RWPE1 (cell line): ENCODE data around the gene IMMP2L.

Source experiments
- CTCF ChIA-PET: fragments of 350-600 bp; sonication (Branson Sonifier 250); formaldehyde crosslinking; extraction: SDS; loops from one replicate; lab custom pipeline; 2021; lab: Yijun Ruan, JAX
- POLR2A ChIA-PET: fragments of 400-600 bp; formaldehyde crosslinking; extraction: SDS; loops from one replicate; lab custom pipeline; 2020; ENCODE audit warnings: antibody characterized with exemption; ENCODE audit not compliant: low non-redundant PET; lab: Yijun Ruan, JAX
- DNase-seq: peaks from one replicate; pipeline ENCODE4 v3.0.0; 2012; ENCODE audit warnings: low spot score
- H3K27ac ChIP-seq: fragments of 450-650 bp; 2 replicates; pipeline ENCODE4 v1.5.1; 2017
- CTCF ChIP-seq: fragments of 450-650 bp; conservative IDR thresholded peaks from 2 replicates; pipeline ENCODE4 v1.5.1; 2017; ENCODE audit warnings: low read depth, mild to moderate bottlenecking

Gene IMMP2L

DNA sequence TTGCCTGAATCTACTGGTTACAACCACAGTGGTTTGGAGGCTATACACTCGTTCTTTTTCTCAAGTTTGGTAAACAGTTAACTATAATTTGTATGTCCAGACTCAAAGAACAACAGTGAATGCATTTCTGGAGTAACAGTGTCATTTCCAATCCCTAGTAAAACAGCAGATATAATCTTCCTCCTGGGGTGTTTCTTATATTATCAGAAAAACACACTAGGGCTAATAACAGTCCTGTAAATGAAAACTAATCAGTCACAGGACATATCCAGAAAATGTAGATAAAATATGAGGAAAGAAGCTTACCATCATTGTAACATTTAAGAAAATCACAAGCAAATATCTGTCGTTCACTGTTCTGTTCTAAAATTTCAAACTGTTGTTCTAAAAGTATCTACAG is 388.8 kb downstream of the IMMP2L start:
- no peak for TF ChIP-seq CTCF
- ChIA-PET CTCF (no interaction called here), POLR2A (no interaction called here)
- DNase-seq, result no peak
- H3K27ac ChIP-seq, result no peak overlapping the region

GRCh38 chr7:111172564-111173257 is 389.6 kb downstream of the IMMP2L start:
- no peak for TF ChIP-seq CTCF
- POLR2A ChIA-PET, result interaction anchor here (0.5 kb wide), 1 partner anchor 48 kb away, joined by 3 read pairs; no protein-coding TSS in a partner anchor
- DNase-seq, result no peak
- CTCF ChIA-PET, result no interaction called here
- no peak overlapping the region for H3K27ac ChIP-seq

GRCh38 chr7:111168182-111168581 is 394.1 kb downstream of the IMMP2L start:
- DNase-seq, result no peak
- no peak for TF ChIP-seq CTCF
- H3K27ac ChIP-seq, result no peak overlapping the region
- ChIA-PET CTCF (no interaction called here), POLR2A (no interaction called here)

DNA sequence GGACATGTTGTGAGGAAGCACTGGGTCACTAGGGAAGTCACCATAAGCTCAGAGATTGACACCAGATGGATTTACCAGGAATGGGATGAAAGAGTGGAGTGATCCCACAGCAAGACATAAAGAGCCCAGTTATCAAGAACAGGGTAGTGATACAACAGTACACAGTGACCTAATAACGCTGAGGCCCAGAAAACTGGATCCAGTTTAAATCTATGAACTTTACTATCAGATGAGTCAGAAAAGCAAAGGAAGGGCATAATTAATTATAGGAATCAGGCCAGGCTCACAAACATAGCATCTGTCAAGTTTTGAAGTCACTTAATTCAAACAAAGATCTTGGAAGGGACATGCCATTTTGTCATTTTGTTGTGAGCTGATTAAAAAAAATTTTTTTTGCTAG is 397.9 kb downstream of the IMMP2L start:
- POLR2A ChIA-PET, result no interaction called here
- no peak overlapping the region for H3K27ac ChIP-seq
- CTCF ChIA-PET, result interaction anchor here (0.6 kb wide), 1 partner anchor 907 kb away, joined by 3 read pairs; no protein-coding TSS in a partner anchor
- no peak for TF ChIP-seq CTCF
- no peak for DNase-seq

- ChIA-PET POLR2A (no interaction called here), CTCF (no interaction called here)
- no peak for TF ChIP-seq CTCF
- no peak overlapping the region for H3K27ac ChIP-seq
- no peak for DNase-seq
Observed at GRCh38 chr7:111162692-111163091, 399.6 kb downstream of the IMMP2L start.

DNA sequence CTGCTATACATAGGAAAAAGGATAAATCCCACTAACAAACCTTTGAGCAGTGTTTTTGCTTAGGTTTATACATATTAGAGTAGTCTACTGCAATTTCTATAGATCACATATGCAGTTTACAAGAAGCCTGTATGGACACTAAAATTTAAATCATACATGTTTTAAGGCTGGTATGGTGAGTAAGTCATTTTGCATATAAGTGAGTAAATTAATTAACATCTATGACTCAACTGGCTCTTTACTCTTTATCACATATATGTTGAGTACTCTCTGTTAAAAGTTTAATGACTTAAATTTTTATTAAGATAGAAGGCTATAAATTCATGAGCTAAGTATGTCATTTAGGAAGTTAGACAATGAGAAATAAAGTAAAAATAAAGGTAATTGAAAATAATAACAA is 402.0 kb downstream of the IMMP2L start:
- no peak for DNase-seq
- ChIA-PET POLR2A (no interaction called here), CTCF (no interaction called here)
- no peak for TF ChIP-seq CTCF
- H3K27ac ChIP-seq, result no peak overlapping the region
